Fibroblast of villous mesenchyme (primary cell): ENCODE results near the gene SIN3B. TPM values are rescaled to one million over a fixed set of nuclear protein-coding genes. Genes with fewer than 3 reads are reported as not detected.

Source experiments
- DNase-seq: peaks from one replicate; pipeline ENCODE4 v3.0.0-alpha.2; 2010; ENCODE audit warnings: low read depth
- H3K4me3 ChIP-seq: 2 replicates; pipeline ENCODE4 v1.5.1; 2011; ENCODE audit warnings: low read depth, mild to moderate bottlenecking, low read length
- CTCF ChIP-seq: IDR thresholded peaks from 2 replicates; pipeline ENCODE4 v1.5.1; 2012; ENCODE audit warnings: low read depth, mild to moderate bottlenecking, low read length; ENCODE audit not compliant: insufficient read depth
- total RNA-seq: library from RNA; depleted of rRNA; stranded (reverse); fragments of >200 nt; gene quantifications from 2 replicates; pipeline ENCODE4 v1.2.3, GENCODE V29; 2012

SIN3B gene
- 35.4 and 40.2 TPM in 2 replicates for total RNA-seq

- TF ChIP-seq CTCF: no peak
- peak within 1 kb of the TSS; percentile 76 for H3K4me3 ChIP-seq
- DNase-seq: peak; percentile 92
Measured at GRCh38 chr19:16829010-16829821, at the start of gene SIN3B. Gene SIN3B (plus strand): TSS chr19:16829398. CDS start chr19:16829421, 23 bp downstream.

GRCh38 chr19:16779539-16780163 is 49.5 kb upstream of the SIN3B start:
- peak; percentile 36 for DNase-seq
- no peak for TF ChIP-seq CTCF
- H3K4me3 ChIP-seq: no peak overlapping the region

- TF ChIP-seq CTCF: no peak
- DNase-seq: no peak
Measured at GRCh38 chr19:16782719-16783118, 46.5 kb upstream of the SIN3B start.

GRCh38 chr19:16788479-16788878 is 40.7 kb upstream of the SIN3B start:
- no peak for TF ChIP-seq CTCF

More at GRCh38 chr19:16782719-16783118, 46.5 kb upstream of the SIN3B start:
- no peak overlapping the region for H3K4me3 ChIP-seq

GRCh38 chr19:16789238-16789637 is 40.0 kb upstream of the SIN3B start:
- no peak overlapping the region for H3K4me3 ChIP-seq
- no peak for TF ChIP-seq CTCF
- no peak for DNase-seq

More at GRCh38 chr19:16788479-16788878, 40.7 kb upstream of the SIN3B start:
- DNase-seq: no peak
- H3K4me3 ChIP-seq: no peak overlapping the region

- no peak overlapping the region for H3K4me3 ChIP-seq
- TF ChIP-seq CTCF: no peak
- DNase-seq: no peak
Measured at GRCh38 chr19:16790051-16790450, 39.1 kb upstream of the SIN3B start.
